WTC11 (cell line): Measurements from ENCODE around the gene JMJD8. TPM values are rescaled to one million over a fixed set of nuclear protein-coding genes. Genes with fewer than 3 reads are reported as not detected.

Source experiments
- ATAC-seq: fragments of 200-7000 bp; cut with Tn5 transposase; 2 replicates; pipeline ENCODE4 v1.10.0; 2021; ENCODE audit warnings: mild to moderate bottlenecking, moderate library complexity
- CTCF ChIA-PET: fragments of 300-600 bp; sonication (Branson Sonifier 250); formaldehyde crosslinking; loops from one replicate; lab custom pipeline; 2021; ENCODE audit warnings: antibody characterized with exemption; lab: Charles Lee
- POLR2A ChIA-PET: fragments of 350-600 bp; sonication (Branson Sonifier 250); formaldehyde crosslinking; loops from one replicate; lab custom pipeline; 2021; ENCODE audit warnings: antibody characterized with exemption; lab: Charles Lee
- DNase-seq: peaks from one replicate; pipeline ENCODE4 v3.0.0; 2021; ENCODE audit warnings: low spot score
- H3K27ac Mint-ChIP-seq: 2 replicates; pipeline ENCODE4 v1.8.0; 2021; ENCODE audit warnings: mixed read lengths
- H3K27me3 Mint-ChIP-seq: 2 replicates; pipeline ENCODE4 v1.8.0; 2021; ENCODE audit warnings: low read depth, mild to moderate bottlenecking, moderate library complexity, mixed read lengths
- H3K36me3 Mint-ChIP-seq: 2 replicates; pipeline ENCODE4 v1.8.0; 2021; ENCODE audit warnings: mixed read lengths
- H3K4me1 Mint-ChIP-seq: 2 replicates; pipeline ENCODE4 v1.8.0; 2022; ENCODE audit warnings: mixed read lengths
- H3K4me3 Mint-ChIP-seq: 2 replicates; pipeline ENCODE4 v1.8.0; 2021; ENCODE audit warnings: mild to moderate bottlenecking, moderate library complexity, mixed read lengths
- H3K9me3 Mint-ChIP-seq: 2 replicates; pipeline ENCODE4 v1.8.0; 2021; ENCODE audit warnings: mixed read lengths
- ARID4B ChIP-seq: sonication (generic); formaldehyde crosslinking; IDR thresholded peaks from 2 replicates; pipeline ENCODE4 v1.8.0; 2023; ENCODE audit warnings: missing genetic modification reagents, mild to moderate bottlenecking, borderline replicate concordance
- ATF1 ChIP-seq: sonication (generic); formaldehyde crosslinking; IDR thresholded peaks from 2 replicates; pipeline ENCODE4 v1.8.1; 2023; ENCODE audit warnings: mild to moderate bottlenecking, moderate library complexity, missing genetic modification reagents
- ATF3 ChIP-seq: sonication (generic); formaldehyde crosslinking; conservative IDR thresholded peaks from 2 replicates; pipeline ENCODE4 v1.8.1; 2022; ENCODE audit warnings: mild to moderate bottlenecking, missing genetic modification reagents
- CBFB ChIP-seq: sonication (generic); formaldehyde crosslinking; IDR thresholded peaks from 2 replicates; pipeline ENCODE4 v1.8.1; 2022; ENCODE audit warnings: mild to moderate bottlenecking, low read depth, missing genetic modification reagents
- ESRRA ChIP-seq: sonication (generic); formaldehyde crosslinking; IDR thresholded peaks from 2 replicates; pipeline ENCODE4 v1.8.1; 2022; ENCODE audit warnings: mild to moderate bottlenecking, missing genetic modification reagents, borderline replicate concordance
- IRF2 ChIP-seq: sonication (generic); formaldehyde crosslinking; IDR thresholded peaks from 2 replicates; pipeline ENCODE4 v1.8.0; 2022; ENCODE audit warnings: low read depth, missing genetic modification reagents, borderline replicate concordance
- JUN ChIP-seq: sonication (generic); formaldehyde crosslinking; IDR thresholded peaks from 2 replicates; pipeline ENCODE4 v1.8.0; 2023; ENCODE audit warnings: mild to moderate bottlenecking, missing genetic modification reagents
- KAT7 ChIP-seq: sonication (generic); formaldehyde crosslinking; IDR thresholded peaks from 2 replicates; pipeline ENCODE4 v1.8.1; 2023; ENCODE audit warnings: missing genetic modification reagents, mild to moderate bottlenecking, borderline replicate concordance
- MYBL2 ChIP-seq: sonication (generic); formaldehyde crosslinking; IDR thresholded peaks from 2 replicates; pipeline ENCODE4 v1.8.1; 2023; ENCODE audit warnings: mild to moderate bottlenecking, moderate library complexity, missing genetic modification reagents
- NFATC4 ChIP-seq: fragments of 250-450 bp; sonication (Bioruptor Pico); IDR thresholded peaks from 2 replicates; pipeline ENCODE4 v1.9.0; 2021; ENCODE audit warnings: mild to moderate bottlenecking
- STAT6 ChIP-seq: sonication (generic); formaldehyde crosslinking; conservative IDR thresholded peaks from 2 replicates; pipeline ENCODE4 v1.8.1; 2023; ENCODE audit warnings: mild to moderate bottlenecking, low read depth, missing genetic modification reagents, moderate library complexity
- TP53 ChIP-seq: sonication (generic); formaldehyde crosslinking; IDR thresholded peaks from 2 replicates; pipeline ENCODE4 v1.8.1; 2023; ENCODE audit warnings: mild to moderate bottlenecking, missing genetic modification reagents
- ZNF121 ChIP-seq: sonication (generic); formaldehyde crosslinking; IDR thresholded peaks from 2 replicates; pipeline ENCODE4 v1.8.0; 2023; ENCODE audit warnings: missing genetic modification reagents
- total RNA-seq: library from RNA; stranded (reverse); gene quantifications from 3 replicates; pipeline ENCODE4 v1.2.3, GENCODE V29; 2021
- TF ChIP-seq, protein P1 (sequence below): sonication (generic); formaldehyde crosslinking; IDR thresholded peaks from 2 replicates; pipeline ENCODE4 v1.8.1; 2023; ENCODE audit warnings: mild to moderate bottlenecking, missing genetic modification reagents
- TF ChIP-seq, protein P2 (sequence below): fragments of 250-450 bp; sonication (Bioruptor Pico); IDR thresholded peaks from 2 replicates; pipeline ENCODE4 v1.9.0; 2021; ENCODE audit warnings: mild to moderate bottlenecking
- TF ChIP-seq, protein P3 (sequence below): sonication (generic); formaldehyde crosslinking; IDR thresholded peaks from 2 replicates; pipeline ENCODE4 v1.8.0; 2022; ENCODE audit warnings: mild to moderate bottlenecking, missing genetic modification reagents
- TF ChIP-seq, protein P4 (sequence below): sonication (generic); formaldehyde crosslinking; IDR thresholded peaks from 2 replicates; pipeline ENCODE4 v1.8.0; 2023; ENCODE audit warnings: mild to moderate bottlenecking, missing genetic modification reagents
- TF ChIP-seq, protein P5 (sequence below): sonication (generic); formaldehyde crosslinking; IDR thresholded peaks from 2 replicates; pipeline ENCODE4 v1.8.0; 2022; ENCODE audit warnings: mild to moderate bottlenecking, missing genetic modification reagents
- TF ChIP-seq, protein P6 (sequence below): sonication (generic); formaldehyde crosslinking; IDR thresholded peaks from 2 replicates; pipeline ENCODE4 v1.8.0; 2023; ENCODE audit warnings: missing genetic modification reagents

JMJD8 gene
- total RNA-seq, 1 experiment from 2014 or later, result 61.2 TPM

DNA sequence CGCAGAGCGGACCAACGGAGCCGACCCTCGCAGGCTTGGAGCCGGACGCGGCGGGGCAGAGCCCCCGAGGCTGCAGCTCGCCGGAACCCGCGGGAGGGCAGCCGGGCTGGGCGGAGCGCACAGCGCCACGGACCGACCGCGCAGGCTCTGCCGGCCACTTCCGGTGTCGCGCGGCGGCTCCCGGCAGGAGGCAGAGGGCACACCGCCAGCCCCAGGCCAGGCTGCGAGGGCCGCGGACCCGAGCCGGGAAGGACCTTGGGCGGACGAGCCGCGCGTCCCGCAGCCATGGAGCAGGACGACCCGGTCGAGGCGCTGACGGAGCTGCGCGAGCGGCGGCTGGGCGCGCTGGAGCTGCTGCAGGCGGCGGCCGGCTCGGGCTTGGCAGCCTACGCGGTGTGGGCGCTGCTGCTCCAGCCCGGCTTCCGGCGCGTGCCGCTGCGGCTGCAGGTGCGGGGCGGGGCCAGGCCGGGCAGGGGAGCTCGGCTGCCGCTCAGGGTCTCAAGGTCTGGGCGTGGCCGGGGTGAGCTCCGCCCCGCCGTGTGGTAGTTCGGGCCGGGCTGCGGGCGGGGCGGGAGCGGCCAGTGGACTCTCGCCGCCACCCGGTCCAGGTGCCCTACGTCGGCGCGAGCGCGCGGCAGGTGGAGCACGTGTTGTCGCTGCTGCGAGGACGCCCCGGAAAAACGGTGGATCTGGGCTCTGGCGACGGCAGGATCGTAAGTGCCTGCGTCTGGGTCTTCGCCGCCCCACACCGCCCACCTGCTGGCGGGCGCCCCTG lies 37.0 kb upstream of the JMJD8 start, which contains the start of gene ANTKMT (continued):
- TF ChIP-seq NFATC4 (CRISPR knock-in tag) (0 out of 2 replicates have a peak, but pooled peaks have one; percentile 61), ATF3 (CRISPR knock-in tag) (no peak), ESRRA (CRISPR knock-in tag) (peak; percentile 96)

DNA sequence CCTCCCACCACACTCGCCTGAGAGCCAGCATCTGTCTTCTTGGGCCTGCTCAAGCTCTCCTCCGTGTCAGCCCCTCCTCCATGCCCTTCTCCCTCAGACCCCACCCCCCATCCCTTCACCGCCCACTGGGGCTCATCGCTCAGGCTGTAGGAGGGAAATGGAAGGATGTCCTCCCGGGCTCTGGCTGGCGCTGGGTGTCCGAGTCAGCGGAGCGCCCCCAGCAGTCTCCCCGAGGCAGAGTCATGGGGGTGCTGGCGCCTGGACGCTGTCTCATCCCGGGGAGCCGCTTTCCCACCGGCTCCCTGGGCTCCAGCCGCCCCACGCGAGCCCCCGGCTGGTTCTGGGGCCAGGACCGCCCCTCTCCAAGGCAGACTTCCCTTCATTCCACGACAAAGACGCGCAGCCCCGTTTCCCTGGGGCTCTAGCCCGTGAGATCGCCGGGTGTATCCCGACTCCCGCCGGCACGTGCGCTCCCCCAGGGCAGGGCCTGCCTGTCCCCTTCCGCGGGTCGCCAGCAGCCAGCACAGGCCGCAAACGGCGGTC lies 36.4 kb upstream of the JMJD8 start:
- Mint-ChIP-seq H3K27me3 (peaks cover 18% of the 10 kb centered on the region), H3K4me1 (peaks cover 16% of the 10 kb centered on the region), H3K36me3 (no peaks in the 10 kb centered on the region; the same call in 1 of the 2 replicates), H3K4me3 (peak overlapping the region; percentile 74), H3K27ac (peak overlapping the region; percentile 63), H3K9me3 (no peaks in the 10 kb centered on the region)
- peak; percentile 60 for DNase-seq
- ChIA-PET POLR2A (interaction anchor here (0.6 to 2.9 kb wide), 19 partner anchors 8 to 91 kb away, joined by 3 to 10 read pairs (median 3); partner anchors contain the start of genes CHTF18, CIAO3, RHOT2 and RPUSD1), CTCF (interaction anchor here (0.6 to 2.8 kb wide), 26 partner anchors 8 to 426 kb away, joined by 3 to 28 read pairs (median 6); partner anchors contain the start of genes CHTF18, CIAO3, GNG13 and JMJD8)
- peak; percentile 30 for ATAC-seq
- TF ChIP-seq IRF2 (CRISPR knock-in tag) (no peak), KAT7 (CRISPR knock-in tag) (no peak), STAT6 (no peak), CBFB (CRISPR knock-in tag) (no peak), JUN (CRISPR knock-in tag) (no peak), MYBL2 (CRISPR knock-in tag) (peak; percentile 79), TP53 (no peak; the same call in 1 of the 2 replicates), ZNF121 (peak; percentile 89), ATF1 (no peak), ARID4B (peak; percentile 91; the same call in 1 of the 2 replicates)
- TF ChIP-seq, protein P1, sequence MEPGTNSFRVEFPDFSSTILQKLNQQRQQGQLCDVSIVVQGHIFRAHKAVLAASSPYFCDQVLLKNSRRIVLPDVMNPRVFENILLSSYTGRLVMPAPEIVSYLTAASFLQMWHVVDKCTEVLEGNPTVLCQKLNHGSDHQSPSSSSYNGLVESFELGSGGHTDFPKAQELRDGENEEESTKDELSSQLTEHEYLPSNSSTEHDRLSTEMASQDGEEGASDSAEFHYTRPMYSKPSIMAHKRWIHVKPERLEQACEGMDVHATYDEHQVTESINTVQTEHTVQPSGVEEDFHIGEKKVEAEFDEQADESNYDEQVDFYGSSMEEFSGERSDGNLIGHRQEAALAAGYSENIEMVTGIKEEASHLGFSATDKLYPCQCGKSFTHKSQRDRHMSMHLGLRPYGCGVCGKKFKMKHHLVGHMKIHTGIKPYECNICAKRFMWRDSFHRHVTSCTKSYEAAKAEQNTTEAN, result peak; percentile 61; the same call in 1 of the 2 replicates
- TF ChIP-seq, protein P2, sequence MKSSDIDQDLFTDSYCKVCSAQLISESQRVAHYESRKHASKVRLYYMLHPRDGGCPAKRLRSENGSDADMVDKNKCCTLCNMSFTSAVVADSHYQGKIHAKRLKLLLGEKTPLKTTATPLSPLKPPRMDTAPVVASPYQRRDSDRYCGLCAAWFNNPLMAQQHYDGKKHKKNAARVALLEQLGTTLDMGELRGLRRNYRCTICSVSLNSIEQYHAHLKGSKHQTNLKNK (CRISPR knock-in tag), result no peak
- TF ChIP-seq, protein P3, sequence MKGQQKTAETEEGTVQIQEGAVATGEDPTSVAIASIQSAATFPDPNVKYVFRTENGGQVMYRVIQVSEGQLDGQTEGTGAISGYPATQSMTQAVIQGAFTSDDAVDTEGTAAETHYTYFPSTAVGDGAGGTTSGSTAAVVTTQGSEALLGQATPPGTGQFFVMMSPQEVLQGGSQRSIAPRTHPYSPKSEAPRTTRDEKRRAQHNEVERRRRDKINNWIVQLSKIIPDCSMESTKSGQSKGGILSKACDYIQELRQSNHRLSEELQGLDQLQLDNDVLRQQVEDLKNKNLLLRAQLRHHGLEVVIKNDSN, result 0 out of 2 replicates have a peak, but pooled peaks have one; percentile 18
- TF ChIP-seq, protein P4, sequence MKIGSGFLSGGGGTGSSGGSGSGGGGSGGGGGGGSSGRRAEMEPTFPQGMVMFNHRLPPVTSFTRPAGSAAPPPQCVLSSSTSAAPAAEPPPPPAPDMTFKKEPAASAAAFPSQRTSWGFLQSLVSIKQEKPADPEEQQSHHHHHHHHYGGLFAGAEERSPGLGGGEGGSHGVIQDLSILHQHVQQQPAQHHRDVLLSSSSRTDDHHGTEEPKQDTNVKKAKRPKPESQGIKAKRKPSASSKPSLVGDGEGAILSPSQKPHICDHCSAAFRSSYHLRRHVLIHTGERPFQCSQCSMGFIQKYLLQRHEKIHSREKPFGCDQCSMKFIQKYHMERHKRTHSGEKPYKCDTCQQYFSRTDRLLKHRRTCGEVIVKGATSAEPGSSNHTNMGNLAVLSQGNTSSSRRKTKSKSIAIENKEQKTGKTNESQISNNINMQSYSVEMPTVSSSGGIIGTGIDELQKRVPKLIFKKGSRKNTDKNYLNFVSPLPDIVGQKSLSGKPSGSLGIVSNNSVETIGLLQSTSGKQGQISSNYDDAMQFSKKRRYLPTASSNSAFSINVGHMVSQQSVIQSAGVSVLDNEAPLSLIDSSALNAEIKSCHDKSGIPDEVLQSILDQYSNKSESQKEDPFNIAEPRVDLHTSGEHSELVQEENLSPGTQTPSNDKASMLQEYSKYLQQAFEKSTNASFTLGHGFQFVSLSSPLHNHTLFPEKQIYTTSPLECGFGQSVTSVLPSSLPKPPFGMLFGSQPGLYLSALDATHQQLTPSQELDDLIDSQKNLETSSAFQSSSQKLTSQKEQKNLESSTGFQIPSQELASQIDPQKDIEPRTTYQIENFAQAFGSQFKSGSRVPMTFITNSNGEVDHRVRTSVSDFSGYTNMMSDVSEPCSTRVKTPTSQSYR (CRISPR knock-in tag), result 0 out of 2 replicates have a peak, but pooled peaks have one; percentile 28
- TF ChIP-seq, protein P5, sequence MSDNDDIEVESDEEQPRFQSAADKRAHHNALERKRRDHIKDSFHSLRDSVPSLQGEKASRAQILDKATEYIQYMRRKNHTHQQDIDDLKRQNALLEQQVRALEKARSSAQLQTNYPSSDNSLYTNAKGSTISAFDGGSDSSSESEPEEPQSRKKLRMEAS (CRISPR knock-in tag), result peak; percentile 73
- TF ChIP-seq, protein P6, sequence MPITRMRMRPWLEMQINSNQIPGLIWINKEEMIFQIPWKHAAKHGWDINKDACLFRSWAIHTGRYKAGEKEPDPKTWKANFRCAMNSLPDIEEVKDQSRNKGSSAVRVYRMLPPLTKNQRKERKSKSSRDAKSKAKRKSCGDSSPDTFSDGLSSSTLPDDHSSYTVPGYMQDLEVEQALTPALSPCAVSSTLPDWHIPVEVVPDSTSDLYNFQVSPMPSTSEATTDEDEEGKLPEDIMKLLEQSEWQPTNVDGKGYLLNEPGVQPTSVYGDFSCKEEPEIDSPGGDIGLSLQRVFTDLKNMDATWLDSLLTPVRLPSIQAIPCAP (CRISPR knock-in tag), result no peak
